GM23338 (cell line): ENCODE results near the gene MAN1A2. TPM values are rescaled to one million over a fixed set of nuclear protein-coding genes. Genes with fewer than 3 reads are reported as not detected.

ENCODE experiments used
- ATAC-seq: fragments of 200-7000 bp; cut with Tn5 transposase; 3 replicates; pipeline ENCODE4 v1.9.1; 2020
- DNase-seq: peaks from one replicate; pipeline ENCODE4 v3.0.0-alpha.2; 2015; ENCODE audit warnings: low spot score
- H2AFZ ChIP-seq: fragments of 200-600 bp; sonication (generic); 2 replicates; pipeline ENCODE4 v1.8.0; 2016; ENCODE audit warnings: antibody characterized with exemption, mild to moderate bottlenecking, moderate library complexity
- H3F3A ChIP-seq: fragments of 200-600 bp; sonication (generic); replicated peaks from 2 replicates; pipeline ENCODE4 v1.8.0; 2017; ENCODE audit warnings: antibody characterized with exemption, mixed run types, low read depth
- H3K27ac ChIP-seq: fragments of 200-600 bp; sonication (generic); 2 replicates; pipeline ENCODE4 v1.6.1; 2016; ENCODE audit warnings: low read depth
- H3K27me3 ChIP-seq: fragments of 200-600 bp; sonication (generic); 2 replicates; pipeline ENCODE4 v1.8.0; 2016; ENCODE audit warnings: mild to moderate bottlenecking, mixed run types, moderate library complexity; ENCODE audit not compliant: insufficient read depth
- H3K36me3 ChIP-seq: fragments of 200-600 bp; sonication (generic); 2 replicates; pipeline ENCODE4 v1.8.0; 2016; ENCODE audit warnings: mild to moderate bottlenecking; ENCODE audit not compliant: insufficient read depth
- H3K4me1 ChIP-seq: fragments of 200-600 bp; sonication (generic); 2 replicates; pipeline ENCODE4 v1.8.0; 2016; ENCODE audit warnings: mild to moderate bottlenecking, moderate library complexity; ENCODE audit not compliant: insufficient read depth
- H3K4me2 ChIP-seq: fragments of 200-600 bp; sonication (generic); 2 replicates; pipeline ENCODE4 v1.7.1; 2017; ENCODE audit warnings: mixed run types
- H3K4me3 ChIP-seq: fragments of 200-600 bp; sonication (generic); 2 replicates; pipeline ENCODE4 v1.6.1; 2016; ENCODE audit warnings: mixed run types
- H3K79me2 ChIP-seq: fragments of 200-600 bp; sonication (generic); replicated peaks from 2 replicates; pipeline ENCODE4 v1.8.0; 2017; ENCODE audit warnings: mild to moderate bottlenecking; ENCODE audit not compliant: insufficient read depth
- H3K9me2 ChIP-seq: fragments of 200-600 bp; sonication (generic); 2 replicates; pipeline ENCODE4 v1.8.0; 2017; ENCODE audit not compliant: insufficient read depth
- H4K20me1 ChIP-seq: fragments of 200-600 bp; sonication (generic); replicated peaks from 2 replicates; pipeline ENCODE4 v1.8.0; 2017; ENCODE audit warnings: mild to moderate bottlenecking; ENCODE audit not compliant: insufficient read depth
- H3K27ac Mint-ChIP-seq: 2 replicates; pipeline ENCODE4 v1.8.0; 2020; ENCODE audit warnings: inconsistent platforms, mild to moderate bottlenecking, moderate library complexity, mixed read lengths
- H3K27me3 Mint-ChIP-seq: 3 replicates; pipeline ENCODE4 v1.8.0; 2022; ENCODE audit warnings: low read depth, mild to moderate bottlenecking, moderate library complexity, mixed read lengths, inconsistent platforms; ENCODE audit not compliant: insufficient read depth, poor library complexity
- H3K36me3 Mint-ChIP-seq: 3 replicates; pipeline ENCODE4 v1.8.0; 2021; ENCODE audit warnings: low read depth, mild to moderate bottlenecking, inconsistent platforms, moderate library complexity, mixed read lengths
- H3K4me1 Mint-ChIP-seq: 3 replicates; pipeline ENCODE4 v1.8.0; 2020; ENCODE audit warnings: mild to moderate bottlenecking, inconsistent platforms, mixed read lengths
- H3K4me3 Mint-ChIP-seq: 3 replicates; pipeline ENCODE4 v1.8.0; 2021; ENCODE audit warnings: moderate library complexity, mild to moderate bottlenecking, inconsistent platforms, mixed read lengths
- H3K9me3 Mint-ChIP-seq: 3 replicates; pipeline ENCODE4 v1.8.0; 2020; ENCODE audit warnings: moderate library complexity, mild to moderate bottlenecking, inconsistent platforms, mixed read lengths
- CREB1 ChIP-seq: fragments of 250-450 bp; sonication (Bioruptor Pico); IDR thresholded peaks from 2 replicates; pipeline ENCODE4 v1.5.0; 2020; ENCODE audit warnings: low read depth, mild to moderate bottlenecking, moderate library complexity
- CTCF ChIP-seq, 2 experiments: fragments of 200-600 bp in 1 of 2; sonication (generic) in 1 of 2; conservative IDR thresholded peaks; 2 replicates each; pipeline versions ENCODE4 v1.5.1 to v1.6.1; 2016 to 2017; ENCODE audit warnings: antibody characterized with exemption in 2 of 2, low read depth in 2 of 2, mild to moderate bottlenecking in 2 of 2, moderate library complexity in 1 of 2
- EZH2 ChIP-seq: fragments of 200-600 bp; sonication (generic); IDR thresholded peaks from one replicate; pipeline ENCODE4 v1.8.0; 2017; ENCODE audit warnings: antibody characterized with exemption, mild to moderate bottlenecking, low read depth; ENCODE audit not compliant: unreplicated experiment
- EZH2phosphoT487 ChIP-seq: fragments of 200-600 bp; sonication (generic); IDR thresholded peaks from one replicate; pipeline ENCODE4 v1.8.1; 2018; ENCODE audit warnings: antibody characterized with exemption; ENCODE audit not compliant: unreplicated experiment
- NANOG ChIP-seq: IDR thresholded peaks from 2 replicates; pipeline ENCODE4 v1.6.1; 2016; ENCODE audit warnings: antibody characterized with exemption, borderline replicate concordance
- STAT1 ChIP-seq: IDR thresholded peaks from one replicate; pipeline ENCODE4 v1.6.1; 2016; ENCODE audit warnings: antibody characterized with exemption; ENCODE audit not compliant: unreplicated experiment
- ZNF331 ChIP-seq: fragments of 250-450 bp; sonication (Bioruptor Pico); IDR thresholded peaks from 2 replicates; pipeline ENCODE4 v1.5.0; 2020; ENCODE audit warnings: low read depth, mild to moderate bottlenecking, moderate library complexity
- polyA plus RNA-seq: library from polyadenylated mRNA; unstranded; fragments of >200 nt; fragmentation: Nextera tagmentation; extraction: Ambion mirVana; gene quantifications from 2 replicates; pipeline ENCODE4 v1.2.1, GENCODE V29; 2016
- total RNA-seq: library from RNA; depleted of rRNA; stranded (reverse); fragments of >200 nt; shearing (Covaris generic); gene quantifications from 2 replicates; pipeline ENCODE4 v1.2.3, GENCODE V29; 2014
- TF ChIP-seq, protein P1 (sequence below): fragments of 250-450 bp; sonication (Bioruptor Pico); IDR thresholded peaks from 2 replicates; pipeline ENCODE4 v1.5.0; 2020; ENCODE audit warnings: mild to moderate bottlenecking, moderate library complexity

MAN1A2 gene
- total and polyA plus RNA-seq, 2 experiments from 2014 or later: 18.6 to 22.2 TPM

DNA sequence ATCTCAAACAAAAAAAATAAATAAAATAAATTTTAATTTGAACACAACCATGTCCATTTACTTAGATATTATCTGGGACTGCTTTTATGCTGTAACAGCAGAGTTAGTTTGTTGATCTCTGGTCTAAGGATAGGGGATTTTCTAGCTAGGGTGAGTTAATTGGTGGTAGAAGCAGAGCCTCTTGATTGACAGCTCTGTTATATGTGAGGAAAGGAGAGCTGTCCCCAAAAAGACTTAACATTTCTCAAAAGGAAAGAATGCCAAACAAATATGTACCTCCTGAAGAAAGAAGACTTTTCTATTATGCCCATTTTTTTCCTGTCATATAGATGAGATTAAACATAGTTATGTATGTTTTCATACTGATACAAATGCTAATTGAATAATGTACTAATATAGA, 37.8 kb downstream of the MAN1A2 start:
- no peaks in the 10 kb centered on the region for H4K20me1 ChIP-seq
- H3K79me2 ChIP-seq: 0 out of 2 replicates have a peak, but pooled peaks cover 14% of the 10 kb centered on the region
- DNase-seq: no peak
- H3K4me2 ChIP-seq: no peak overlapping the region
- TF ChIP-seq CREB1: no peak
- no peak for TF ChIP-seq EZH2
- TF ChIP-seq EZH2phosphoT487: no peak
- H3K9me2 ChIP-seq: no peaks in the 10 kb centered on the region
- H3K4me1 ChIP-seq: no peaks in the 10 kb centered on the region
- no peak overlapping the region for H3K27ac Mint-ChIP-seq
- no peak overlapping the region for H3K4me3 ChIP-seq
- peaks cover 5% of the 10 kb centered on the region; the same call in 2 of the 3 replicates for H3K4me1 Mint-ChIP-seq
- H3K9me3 Mint-ChIP-seq: peaks cover 11% of the 10 kb centered on the region
- H3F3A ChIP-seq: no peaks in the 10 kb centered on the region
- H3K36me3 ChIP-seq: peaks cover 7% of the 10 kb centered on the region; the same call in 1 of the 2 replicates
- H3K36me3 Mint-ChIP-seq: peaks cover 26% of the 10 kb centered on the region
- H2AFZ ChIP-seq: no peak overlapping the region
- no peak overlapping the region for H3K27ac ChIP-seq
- no peaks in the 10 kb centered on the region for H3K27me3 ChIP-seq
- ATAC-seq: no peak
- no peak overlapping the region for H3K4me3 Mint-ChIP-seq
- no peaks in the 10 kb centered on the region for H3K27me3 Mint-ChIP-seq

- Histone ChIP-seq H3K79me2 (no peaks in the 10 kb centered on the region), H3K36me3 (no peaks in the 10 kb centered on the region), H3K4me1 (peaks cover 14% of the 10 kb centered on the region), H3K4me3 (no peak overlapping the region), H2AFZ (no peak overlapping the region), H3F3A (no peaks in the 10 kb centered on the region), H3K4me2 (no peak overlapping the region), H3K27ac (no peak overlapping the region), H4K20me1 (no peaks in the 10 kb centered on the region), H3K27me3 (no peaks in the 10 kb centered on the region), H3K9me2 (no peaks in the 10 kb centered on the region)
- no peaks in the 10 kb centered on the region for H3K27me3 Mint-ChIP-seq
- ATAC-seq: no peak
- TF ChIP-seq STAT1 (no peak), CTCF (conservative IDR thresholded peaks at IDR 0.05; ENCODE audit: low read depth in 2 of 2) (no peak), CREB1 (no peak)
- no peak overlapping the region for H3K27ac Mint-ChIP-seq
- peaks cover 14% of the 10 kb centered on the region for H3K4me1 Mint-ChIP-seq
- no peaks in the 10 kb centered on the region for H3K9me3 Mint-ChIP-seq
- H3K4me3 Mint-ChIP-seq: no peak overlapping the region
- H3K36me3 Mint-ChIP-seq: no peaks in the 10 kb centered on the region
- no peak for DNase-seq
Observed at GRCh38 chr1:117412472-117412871, 45.2 kb downstream of the MAN1A2 start.

DNA sequence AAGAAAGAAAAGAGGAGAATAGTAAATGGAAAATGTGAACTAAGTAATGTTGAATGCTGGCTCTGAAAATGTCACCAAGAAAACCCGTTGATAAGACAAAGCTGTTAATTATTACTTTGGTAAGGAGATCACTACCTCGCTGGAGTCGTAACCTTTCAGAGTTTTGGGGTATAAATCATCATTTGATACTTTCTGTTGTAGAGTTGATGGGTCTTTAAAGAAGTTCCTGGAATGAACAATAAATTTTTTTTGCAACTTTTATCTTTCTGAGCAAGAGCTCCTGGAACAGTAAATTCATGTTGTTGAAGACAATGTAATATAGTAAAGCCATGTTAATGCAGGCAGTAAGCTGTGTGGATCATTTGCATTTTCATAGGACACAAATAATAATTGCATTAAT, 46.2 kb downstream of the MAN1A2 start:
- Mint-ChIP-seq H3K36me3 (no peaks in the 10 kb centered on the region), H3K9me3 (no peaks in the 10 kb centered on the region), H3K27me3 (no peaks in the 10 kb centered on the region), H3K4me3 (no peak overlapping the region), H3K27ac (no peak overlapping the region), H3K4me1 (peaks cover 9% of the 10 kb centered on the region)
- no peaks in the 10 kb centered on the region for H3K27me3 ChIP-seq
- ATAC-seq: no peak
- no peaks in the 10 kb centered on the region for H4K20me1 ChIP-seq
- no peaks in the 10 kb centered on the region for H3K79me2 ChIP-seq
- H3K36me3 ChIP-seq: no peaks in the 10 kb centered on the region
- H3F3A ChIP-seq: no peaks in the 10 kb centered on the region
- no peak overlapping the region for H3K27ac ChIP-seq
- no peak for DNase-seq
- H3K4me2 ChIP-seq: no peak overlapping the region
- no peak for TF ChIP-seq ZNF331 (CRISPR knock-in tag)
- TF ChIP-seq CREB1: no peak
- TF ChIP-seq EZH2: no peak
- TF ChIP-seq, protein P1, sequence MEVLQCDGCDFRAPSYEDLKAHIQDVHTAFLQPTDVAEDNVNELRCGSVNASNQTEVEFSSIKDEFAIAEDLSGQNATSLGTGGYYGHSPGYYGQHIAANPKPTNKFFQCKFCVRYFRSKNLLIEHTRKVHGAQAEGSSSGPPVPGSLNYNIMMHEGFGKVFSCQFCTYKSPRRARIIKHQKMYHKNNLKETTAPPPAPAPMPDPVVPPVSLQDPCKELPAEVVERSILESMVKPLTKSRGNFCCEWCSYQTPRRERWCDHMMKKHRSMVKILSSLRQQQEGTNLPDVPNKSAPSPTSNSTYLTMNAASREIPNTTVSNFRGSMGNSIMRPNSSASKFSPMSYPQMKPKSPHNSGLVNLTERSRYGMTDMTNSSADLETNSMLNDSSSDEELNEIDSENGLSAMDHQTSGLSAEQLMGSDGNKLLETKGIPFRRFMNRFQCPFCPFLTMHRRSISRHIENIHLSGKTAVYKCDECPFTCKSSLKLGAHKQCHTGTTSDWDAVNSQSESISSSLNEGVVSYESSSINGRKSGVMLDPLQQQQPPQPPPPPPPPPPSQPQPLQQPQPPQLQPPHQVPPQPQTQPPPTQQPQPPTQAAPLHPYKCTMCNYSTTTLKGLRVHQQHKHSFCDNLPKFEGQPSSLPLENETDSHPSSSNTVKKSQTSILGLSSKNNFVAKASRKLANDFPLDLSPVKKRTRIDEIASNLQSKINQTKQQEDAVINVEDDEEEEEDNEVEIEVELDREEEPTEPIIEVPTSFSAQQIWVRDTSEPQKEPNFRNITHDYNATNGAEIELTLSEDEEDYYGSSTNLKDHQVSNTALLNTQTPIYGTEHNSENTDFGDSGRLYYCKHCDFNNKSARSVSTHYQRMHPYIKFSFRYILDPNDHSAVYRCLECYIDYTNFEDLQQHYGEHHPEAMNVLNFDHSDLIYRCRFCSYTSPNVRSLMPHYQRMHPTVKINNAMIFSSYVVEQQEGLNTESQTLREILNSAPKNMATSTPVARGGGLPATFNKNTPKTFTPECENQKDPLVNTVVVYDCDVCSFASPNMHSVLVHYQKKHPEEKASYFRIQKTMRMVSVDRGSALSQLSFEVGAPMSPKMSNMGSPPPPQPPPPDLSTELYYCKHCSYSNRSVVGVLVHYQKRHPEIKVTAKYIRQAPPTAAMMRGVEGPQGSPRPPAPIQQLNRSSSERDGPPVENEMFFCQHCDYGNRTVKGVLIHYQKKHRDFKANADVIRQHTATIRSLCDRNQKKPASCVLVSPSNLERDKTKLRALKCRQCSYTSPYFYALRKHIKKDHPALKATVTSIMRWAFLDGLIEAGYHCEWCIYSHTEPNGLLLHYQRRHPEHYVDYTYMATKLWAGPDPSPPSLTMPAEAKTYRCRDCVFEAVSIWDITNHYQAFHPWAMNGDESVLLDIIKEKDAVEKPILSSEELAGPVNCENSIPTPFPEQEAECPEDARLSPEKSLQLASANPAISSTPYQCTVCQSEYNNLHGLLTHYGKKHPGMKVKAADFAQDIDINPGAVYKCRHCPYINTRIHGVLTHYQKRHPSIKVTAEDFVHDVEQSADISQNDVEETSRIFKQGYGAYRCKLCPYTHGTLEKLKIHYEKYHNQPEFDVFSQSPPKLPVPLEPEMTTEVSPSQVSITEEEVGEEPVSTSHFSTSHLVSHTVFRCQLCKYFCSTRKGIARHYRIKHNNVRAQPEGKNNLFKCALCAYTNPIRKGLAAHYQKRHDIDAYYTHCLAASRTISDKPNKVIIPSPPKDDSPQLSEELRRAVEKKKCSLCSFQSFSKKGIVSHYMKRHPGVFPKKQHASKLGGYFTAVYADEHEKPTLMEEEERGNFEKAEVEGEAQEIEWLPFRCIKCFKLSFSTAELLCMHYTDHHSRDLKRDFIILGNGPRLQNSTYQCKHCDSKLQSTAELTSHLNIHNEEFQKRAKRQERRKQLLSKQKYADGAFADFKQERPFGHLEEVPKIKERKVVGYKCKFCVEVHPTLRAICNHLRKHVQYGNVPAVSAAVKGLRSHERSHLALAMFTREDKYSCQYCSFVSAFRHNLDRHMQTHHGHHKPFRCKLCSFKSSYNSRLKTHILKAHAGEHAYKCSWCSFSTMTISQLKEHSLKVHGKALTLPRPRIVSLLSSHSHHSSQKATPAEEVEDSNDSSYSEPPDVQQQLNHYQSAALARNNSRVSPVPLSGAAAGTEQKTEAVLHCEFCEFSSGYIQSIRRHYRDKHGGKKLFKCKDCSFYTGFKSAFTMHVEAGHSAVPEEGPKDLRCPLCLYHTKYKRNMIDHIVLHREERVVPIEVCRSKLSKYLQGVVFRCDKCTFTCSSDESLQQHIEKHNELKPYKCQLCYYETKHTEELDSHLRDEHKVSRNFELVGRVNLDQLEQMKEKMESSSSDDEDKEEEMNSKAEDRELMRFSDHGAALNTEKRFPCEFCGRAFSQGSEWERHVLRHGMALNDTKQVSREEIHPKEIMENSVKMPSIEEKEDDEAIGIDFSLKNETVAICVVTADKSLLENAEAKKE (CRISPR knock-in tag): no peak
- no peak for TF ChIP-seq NANOG
- H3K4me3 ChIP-seq: no peak overlapping the region
- no peak overlapping the region for H2AFZ ChIP-seq
- H3K4me1 ChIP-seq: peaks cover 14% of the 10 kb centered on the region
- no peaks in the 10 kb centered on the region for H3K9me2 ChIP-seq
